ENCODE data around the gene RUNX2. TPM values are rescaled to one million over a fixed set of nuclear protein-coding genes. Genes with fewer than 3 reads are reported as not detected.

Gene RUNX2
- total and polyA plus RNA-seq, 8 donors: 0.09 to 3.8 (median 0.35) TPM

DNA sequence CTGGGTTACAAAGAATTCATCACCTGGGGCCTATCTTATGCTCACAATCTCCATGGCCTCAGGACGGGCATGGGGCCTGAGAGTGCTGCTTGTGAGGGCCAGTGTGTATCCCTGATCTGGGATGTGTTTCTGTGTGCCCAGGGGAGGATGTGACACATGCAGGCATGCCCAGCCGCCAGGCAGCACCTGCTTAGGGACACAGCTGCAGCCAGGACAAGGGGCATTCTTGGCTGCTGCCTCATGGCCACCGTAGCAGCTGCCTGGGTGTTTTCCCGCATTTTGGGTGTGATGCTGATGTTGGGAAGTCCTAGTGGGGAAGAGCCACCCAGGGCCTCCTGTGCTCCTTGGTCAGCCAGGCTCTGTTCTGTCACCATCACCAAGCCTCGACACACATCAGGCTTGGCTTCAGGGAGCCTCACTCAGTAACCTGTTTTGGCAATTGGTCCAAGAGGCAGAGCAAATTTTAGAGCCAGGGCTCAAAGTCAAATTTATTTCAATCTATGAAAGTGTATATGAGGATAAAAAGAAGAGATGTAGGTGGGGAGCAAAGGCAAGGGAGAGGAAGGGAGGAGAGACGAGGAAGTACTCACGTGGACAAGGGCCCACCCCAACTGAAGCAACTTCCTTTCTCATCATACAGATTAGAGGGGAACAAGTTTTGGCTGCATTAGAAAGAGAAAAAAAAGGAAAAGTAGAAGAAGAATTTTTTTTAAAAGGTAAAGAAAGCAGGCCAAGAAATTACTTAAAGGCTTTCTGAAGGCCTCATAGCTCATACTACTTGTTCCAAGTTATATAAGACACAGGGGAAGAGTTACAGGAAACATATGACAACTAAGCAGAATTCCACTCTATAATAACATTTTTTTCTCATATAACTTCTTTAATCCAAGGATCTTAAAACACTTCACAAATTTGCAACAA is 319.5 kb downstream of the RUNX2 start:
- no peaks in the 10 kb centered on the region for H3K9me3 ChIP-seq
- no peak for DNase-seq
- no peak overlapping the region for H3K27ac ChIP-seq
- H3K36me3 ChIP-seq: no peaks in the 10 kb centered on the region
- no peaks in the 10 kb centered on the region for H3K4me1 ChIP-seq
- 77 to 81% methylated on average over 7 of the region's 7 CpGs for WGBS, 2 donors
- no peak for ATAC-seq
- no peaks in the 10 kb centered on the region for H3K27me3 ChIP-seq
- intact Hi-C loops (cut with DNase I): no loop called here
- FAIRE-seq: no peak
- H3K4me3 ChIP-seq: no peak overlapping the region
- TF ChIP-seq, protein P1, sequence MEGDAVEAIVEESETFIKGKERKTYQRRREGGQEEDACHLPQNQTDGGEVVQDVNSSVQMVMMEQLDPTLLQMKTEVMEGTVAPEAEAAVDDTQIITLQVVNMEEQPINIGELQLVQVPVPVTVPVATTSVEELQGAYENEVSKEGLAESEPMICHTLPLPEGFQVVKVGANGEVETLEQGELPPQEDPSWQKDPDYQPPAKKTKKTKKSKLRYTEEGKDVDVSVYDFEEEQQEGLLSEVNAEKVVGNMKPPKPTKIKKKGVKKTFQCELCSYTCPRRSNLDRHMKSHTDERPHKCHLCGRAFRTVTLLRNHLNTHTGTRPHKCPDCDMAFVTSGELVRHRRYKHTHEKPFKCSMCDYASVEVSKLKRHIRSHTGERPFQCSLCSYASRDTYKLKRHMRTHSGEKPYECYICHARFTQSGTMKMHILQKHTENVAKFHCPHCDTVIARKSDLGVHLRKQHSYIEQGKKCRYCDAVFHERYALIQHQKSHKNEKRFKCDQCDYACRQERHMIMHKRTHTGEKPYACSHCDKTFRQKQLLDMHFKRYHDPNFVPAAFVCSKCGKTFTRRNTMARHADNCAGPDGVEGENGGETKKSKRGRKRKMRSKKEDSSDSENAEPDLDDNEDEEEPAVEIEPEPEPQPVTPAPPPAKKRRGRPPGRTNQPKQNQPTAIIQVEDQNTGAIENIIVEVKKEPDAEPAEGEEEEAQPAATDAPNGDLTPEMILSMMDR (IDR thresholded peaks at IDR 0.05): no peak

GRCh38 chr6:45648262-45648620 is 320.1 kb downstream of the RUNX2 start:
- DNase-seq: no peak
- Histone ChIP-seq H3K27ac (no peak overlapping the region), H3K4me1 (no peaks in the 10 kb centered on the region), H3K4me3 (no peak overlapping the region), H3K27me3 (no peaks in the 10 kb centered on the region), H3K9me3 (no peaks in the 10 kb centered on the region), H3K36me3 (no peaks in the 10 kb centered on the region)
- intact Hi-C loops (cut with DNase I): no loop called here
- no peak for ATAC-seq
- TF ChIP-seq, protein P1 (IDR thresholded peaks at IDR 0.05): no peak
- FAIRE-seq: no peak
- WGBS, 2 donors: 81 to 84% methylated on average over 5 of the region's 5 CpGs

DNA sequence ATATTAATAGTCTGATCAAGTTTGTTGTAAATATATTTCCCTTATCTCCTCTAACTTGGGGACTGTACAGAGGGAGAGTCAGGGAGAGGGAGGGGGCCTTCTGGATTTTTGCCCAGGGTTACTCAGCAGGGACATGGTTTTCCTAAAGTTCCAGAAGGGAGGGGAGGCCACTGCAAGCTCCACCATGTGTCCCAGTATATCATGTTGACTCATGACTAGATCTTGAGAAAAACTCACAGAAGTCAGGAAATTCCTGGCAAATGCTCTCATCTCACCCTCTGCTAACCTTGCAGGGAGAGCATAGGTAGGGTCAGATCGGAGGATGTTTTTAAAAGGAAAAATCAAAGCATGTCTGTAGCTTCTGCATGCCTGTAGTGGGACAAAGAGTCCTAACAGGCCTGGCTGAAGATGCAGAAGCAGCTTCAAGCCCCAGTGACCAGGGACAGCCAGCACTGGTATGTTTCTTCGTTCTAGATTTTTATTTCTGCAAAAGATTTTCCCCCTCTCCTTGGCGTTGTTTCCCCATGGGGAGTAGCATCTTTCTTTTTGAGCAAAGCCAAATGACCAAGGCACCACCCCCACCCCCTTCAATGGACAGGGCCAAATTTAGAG is 322.5 kb downstream of the RUNX2 start:
- no peaks in the 10 kb centered on the region for H3K27me3 ChIP-seq
- no peak for FAIRE-seq
- no peaks in the 10 kb centered on the region for H3K4me1 ChIP-seq
- H3K27ac ChIP-seq: no peak overlapping the region
- ATAC-seq: no peak
- no peak for DNase-seq
- 58 to 72% methylated on average over 3 of the region's 3 CpGs for WGBS, 2 donors
- TF ChIP-seq, protein P1 (IDR thresholded peaks at IDR 0.05): no peak
- H3K4me3 ChIP-seq: no peak overlapping the region
- H3K9me3 ChIP-seq: no peaks in the 10 kb centered on the region
- intact Hi-C loops (cut with DNase I): no loop called here
- no peaks in the 10 kb centered on the region for H3K36me3 ChIP-seq

DNA sequence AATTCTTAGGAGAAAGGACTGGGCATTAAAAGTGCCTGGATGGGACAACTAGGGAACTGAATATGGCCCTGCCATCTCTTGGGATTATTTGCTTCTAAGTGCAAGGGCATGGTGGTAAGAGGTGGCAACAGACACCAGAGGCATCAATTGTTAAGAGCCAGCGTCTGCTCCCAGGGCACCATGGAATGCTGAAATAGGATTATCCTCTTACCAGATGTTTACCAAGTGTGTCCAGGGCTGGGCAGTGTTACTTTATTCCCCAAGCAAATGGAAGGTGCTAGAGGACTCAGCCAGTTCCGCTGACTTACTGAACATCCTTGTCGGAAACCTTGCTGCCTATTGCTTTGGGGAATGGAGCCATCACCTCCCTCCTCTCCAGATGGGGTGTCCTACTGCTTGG is 323.2 kb downstream of the RUNX2 start:
- Histone ChIP-seq H3K4me3 (no peak overlapping the region), H3K27me3 (no peaks in the 10 kb centered on the region), H3K4me1 (no peaks in the 10 kb centered on the region), H3K27ac (no peak overlapping the region), H3K36me3 (no peaks in the 10 kb centered on the region), H3K9me3 (no peaks in the 10 kb centered on the region)
- FAIRE-seq (no peak), ATAC-seq (no peak), DNase-seq (no peak)
- 85 to 87% methylated on average over 3 of the region's 3 CpGs for WGBS, 2 donors
- TF ChIP-seq, protein P1 (IDR thresholded peaks at IDR 0.05): no peak
- intact Hi-C loops (cut with DNase I): no loop called here

GRCh38 chr6:45652416-45652815 is 324.3 kb downstream of the RUNX2 start:
- Histone ChIP-seq H3K4me3 (no peak overlapping the region), H3K4me1 (no peaks in the 10 kb centered on the region), H3K36me3 (no peaks in the 10 kb centered on the region), H3K27ac (no peak overlapping the region), H3K9me3 (no peaks in the 10 kb centered on the region), H3K27me3 (no peaks in the 10 kb centered on the region)
- FAIRE-seq: no peak
- 70 to 96% methylated on average over 1 of the region's 1 CpG for WGBS, 2 donors
- ATAC-seq: no peak
- DNase-seq: no peak
- intact Hi-C loops (cut with DNase I): no loop called here
- TF ChIP-seq, protein P1 (IDR thresholded peaks at IDR 0.05): no peak

Measured in pancreas (tissue), 10 donors.